GM19239 (cell line): ENCODE measurements around the gene GNAI1.

Experiments used
- DNase-seq: peaks from one replicate; pipeline ENCODE4 v3.0.0; 2011; ENCODE audit warnings: low spot score; ENCODE audit not compliant: insufficient read length
- FAIRE-seq: peaks from 2 replicates; lab custom pipeline; 2011; peaks lifted over from hg19 to GRCh38; lab: Jason Lieb, UNC

GNAI1 gene

GRCh38 chr7:80134536-80135308 is at the start of gene GNAI1:
TSS of gene GNAI1 (plus strand) at chr7:80134831. CDS start at chr7:80135161, 330 bp downstream.
- peak; percentile 19 for DNase-seq
- no peak for FAIRE-seq

GRCh38 chr7:80087051-80087770 is 47.4 kb upstream of the GNAI1 start:
- no peak for FAIRE-seq
- DNase-seq = no peak

GRCh38 chr7:80087771-80088170 is 46.9 kb upstream of the GNAI1 start:
- DNase-seq (no peak), FAIRE-seq (no peak)

DNA sequence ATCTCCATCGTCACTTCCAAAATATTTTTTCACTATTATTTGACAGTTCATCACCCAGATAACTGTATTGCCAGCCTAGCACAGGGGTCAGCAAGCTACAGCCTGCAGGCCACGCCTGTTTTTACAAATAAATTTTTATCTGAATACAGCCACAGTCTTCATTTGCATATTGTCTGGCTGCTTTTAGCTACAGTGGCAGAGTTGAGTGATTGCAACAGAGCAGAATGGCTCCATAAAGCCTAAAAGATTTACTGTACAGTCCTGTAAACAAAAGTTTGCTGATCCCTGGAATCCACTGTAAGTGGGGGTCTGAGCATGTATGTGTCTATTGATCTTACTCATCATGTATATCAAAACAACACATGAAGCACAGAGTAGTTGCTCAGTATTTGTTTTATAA is 45.9 kb upstream of the GNAI1 start:
- FAIRE-seq (no peak), DNase-seq (no peak)

DNA sequence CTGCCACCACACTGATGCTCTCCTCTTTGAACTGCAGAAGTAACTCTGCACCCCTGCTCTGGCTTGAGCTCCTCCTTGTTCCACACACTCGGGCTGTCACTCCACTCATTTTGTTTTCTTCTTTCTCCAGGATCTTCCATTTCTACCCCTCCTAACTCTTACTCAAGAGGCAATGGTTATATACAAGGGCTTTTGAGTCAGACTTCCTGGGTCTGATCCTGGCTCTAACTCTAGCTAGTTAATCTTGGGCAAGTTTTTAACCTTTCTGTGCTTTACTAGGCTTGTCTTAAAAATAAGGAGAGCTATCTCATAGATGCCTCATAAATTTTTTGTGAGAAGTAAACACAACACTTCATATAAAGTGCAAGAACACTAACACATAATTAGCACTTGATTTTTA is 45.3 kb upstream of the GNAI1 start:
- no peak for DNase-seq
- FAIRE-seq = no peak

DNA sequence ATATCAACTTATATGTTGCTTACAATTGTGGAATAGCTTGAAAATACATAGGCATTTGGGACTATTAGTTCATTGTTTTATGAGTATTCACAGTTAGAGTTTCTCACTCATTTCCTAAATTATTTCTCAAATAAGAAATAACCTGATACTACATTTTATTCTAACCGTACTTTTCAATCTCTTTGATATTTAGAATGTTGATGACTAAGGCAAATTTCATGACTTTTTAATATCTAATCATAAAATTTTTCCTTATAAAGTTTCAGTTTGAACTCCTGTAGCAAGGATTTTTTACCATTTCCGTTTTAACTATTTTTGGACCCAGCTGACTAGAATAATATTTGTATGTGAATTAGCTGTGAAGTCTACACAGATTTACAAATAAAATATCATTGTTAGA is 41.3 kb upstream of the GNAI1 start:
- FAIRE-seq (no peak), DNase-seq (no peak)

GRCh38 chr7:80095545-80095944 is 39.1 kb upstream of the GNAI1 start:
- DNase-seq (no peak), FAIRE-seq (no peak)

GRCh38 chr7:80097756-80098155 is 36.9 kb upstream of the GNAI1 start:
- DNase-seq = no peak
- no peak for FAIRE-seq

GRCh38 chr7:80098795-80099194 is 35.8 kb upstream of the GNAI1 start:
- DNase-seq (no peak), FAIRE-seq (no peak)

DNA sequence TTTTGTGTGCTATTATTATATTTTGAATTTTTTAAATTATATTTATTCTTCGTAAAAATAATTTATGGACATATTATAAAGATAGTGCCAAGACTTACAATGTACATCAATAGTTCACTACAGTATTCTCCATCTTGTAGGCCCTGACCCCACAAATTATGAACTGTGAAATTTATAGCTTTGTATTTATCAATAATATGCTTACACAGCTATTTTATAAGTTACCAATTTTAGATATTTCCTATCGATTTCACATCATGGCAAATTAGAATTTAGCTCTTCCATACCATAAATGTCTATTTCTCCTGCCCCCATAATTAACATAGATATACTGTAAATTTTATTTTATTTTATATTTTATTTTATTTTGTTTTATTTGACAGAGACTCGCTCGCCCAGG is 34.4 kb upstream of the GNAI1 start:
- DNase-seq (no peak), FAIRE-seq (no peak)

DNA sequence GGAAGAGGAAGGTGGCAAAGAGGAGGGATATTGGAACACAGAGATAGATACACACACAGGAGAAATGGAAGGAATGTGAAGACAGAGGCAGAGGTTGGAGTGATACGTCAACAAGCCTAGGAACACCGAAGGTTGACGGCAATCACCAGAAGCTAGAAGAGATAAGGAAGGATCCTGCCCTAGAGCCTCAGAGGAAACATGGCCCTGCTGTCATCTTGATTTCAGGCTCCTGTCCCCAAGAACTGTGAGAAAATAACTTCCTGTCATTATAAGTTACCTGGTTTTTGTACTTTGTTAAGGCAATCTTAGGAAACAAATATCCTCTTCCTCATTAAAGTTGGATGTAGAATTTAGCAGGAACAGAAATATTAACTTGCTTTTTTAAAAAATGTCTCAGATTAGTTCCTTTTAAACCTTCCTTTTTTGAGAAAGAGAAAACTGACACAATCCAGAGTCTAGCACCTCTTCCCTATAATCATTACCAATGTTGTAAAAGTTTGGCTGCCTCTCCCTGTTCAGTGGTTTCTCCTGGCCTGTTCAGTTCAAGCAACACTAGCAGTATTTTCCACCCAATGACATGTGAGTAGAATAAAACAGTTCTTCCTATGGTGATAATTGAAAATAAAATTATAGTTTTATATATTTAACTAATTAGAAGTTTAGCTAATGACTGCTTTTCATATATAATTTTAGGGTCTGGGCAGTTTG is 28.8 kb upstream of the GNAI1 start:
- FAIRE-seq = peak; percentile 63
- no peak for DNase-seq

DNA sequence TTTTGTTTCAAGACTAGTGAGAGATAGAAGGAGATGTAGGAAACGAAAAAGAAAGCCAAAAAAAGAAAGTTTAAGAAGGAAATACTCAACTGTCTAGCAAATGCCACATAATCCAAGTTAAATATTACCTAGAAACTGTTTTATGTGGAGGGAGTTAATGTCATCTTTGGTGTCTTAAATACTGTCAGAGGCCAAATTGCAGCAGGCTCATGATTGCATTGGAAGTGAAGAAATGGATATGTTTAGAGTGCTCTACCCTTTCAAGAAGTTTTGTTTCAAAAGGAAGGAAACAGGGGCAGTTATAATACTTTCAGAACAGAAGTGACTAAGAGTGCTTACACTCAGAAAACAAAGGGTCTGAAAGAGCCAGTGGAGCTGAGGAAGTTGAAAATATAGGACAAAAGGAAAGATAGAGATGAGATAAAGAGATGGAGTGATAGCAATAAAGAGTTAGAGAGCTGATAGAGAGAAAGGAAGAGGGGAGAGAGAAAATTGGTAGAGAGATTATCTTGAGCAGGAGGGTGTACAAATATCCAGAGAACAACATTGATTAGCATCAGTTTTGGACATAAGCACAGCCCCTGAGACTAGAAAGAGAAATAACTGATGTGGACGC is 28.0 kb upstream of the GNAI1 start:
- no peak for DNase-seq
- peak; percentile 76 for FAIRE-seq

DNA sequence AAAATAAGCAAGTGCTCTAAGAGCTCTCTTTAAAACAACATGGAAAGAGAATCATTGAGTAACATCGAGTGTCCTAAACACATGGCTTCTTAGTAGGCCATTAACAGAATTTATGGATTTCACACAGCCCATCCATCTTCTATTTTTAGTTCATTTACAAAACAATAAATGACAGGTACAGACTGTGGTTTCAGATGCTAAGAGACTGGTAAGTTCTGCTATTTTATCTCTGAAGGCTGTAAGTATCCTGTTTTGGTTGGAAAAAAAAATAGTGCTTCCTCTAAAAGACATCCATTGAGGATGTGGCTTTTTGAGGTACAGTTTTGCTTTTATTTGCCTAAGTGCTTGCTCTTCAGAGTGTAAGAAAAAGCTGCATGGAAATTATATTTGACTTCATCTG is 27.4 kb upstream of the GNAI1 start:
- DNase-seq = no peak
- no peak for FAIRE-seq

DNA sequence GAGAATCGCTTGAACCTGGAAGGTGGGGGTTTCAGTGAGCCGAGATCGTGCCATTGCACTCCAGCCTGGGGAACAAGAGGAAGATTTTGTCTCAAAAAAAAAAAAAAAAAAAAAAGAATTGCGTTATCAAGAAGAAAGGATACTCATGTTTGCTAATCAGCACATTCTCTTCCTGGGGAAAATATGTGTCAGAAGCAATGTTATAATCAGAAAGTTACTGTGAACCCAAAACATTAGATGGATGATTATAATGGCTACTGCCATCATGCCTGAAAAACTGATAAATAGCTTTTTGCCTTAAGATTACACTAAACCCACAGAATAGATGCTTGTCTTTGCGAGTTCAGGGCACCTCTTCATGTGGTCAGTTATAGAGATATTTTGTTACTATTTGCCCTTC is 24.3 kb upstream of the GNAI1 start:
- FAIRE-seq (no peak), DNase-seq (no peak)

DNA sequence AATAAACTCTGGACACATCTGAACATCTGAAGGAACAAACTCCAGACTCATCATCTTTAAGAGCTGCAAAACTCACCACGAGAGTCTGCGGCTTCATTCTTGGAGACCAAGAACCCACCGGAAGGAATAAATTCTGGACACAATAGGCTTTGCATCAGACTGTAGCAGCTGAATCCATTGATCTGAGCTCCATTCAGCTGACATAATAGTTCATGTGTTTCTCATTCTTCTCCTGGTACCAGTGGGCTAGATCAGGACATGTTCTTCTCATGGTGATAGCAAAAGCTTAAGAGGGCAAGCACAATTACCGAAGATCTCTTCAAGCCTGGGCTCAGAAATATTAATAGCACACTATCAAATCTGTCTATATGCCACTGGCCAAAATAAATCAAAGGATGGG is 20.5 kb upstream of the GNAI1 start:
- DNase-seq (no peak), FAIRE-seq (no peak)

DNA sequence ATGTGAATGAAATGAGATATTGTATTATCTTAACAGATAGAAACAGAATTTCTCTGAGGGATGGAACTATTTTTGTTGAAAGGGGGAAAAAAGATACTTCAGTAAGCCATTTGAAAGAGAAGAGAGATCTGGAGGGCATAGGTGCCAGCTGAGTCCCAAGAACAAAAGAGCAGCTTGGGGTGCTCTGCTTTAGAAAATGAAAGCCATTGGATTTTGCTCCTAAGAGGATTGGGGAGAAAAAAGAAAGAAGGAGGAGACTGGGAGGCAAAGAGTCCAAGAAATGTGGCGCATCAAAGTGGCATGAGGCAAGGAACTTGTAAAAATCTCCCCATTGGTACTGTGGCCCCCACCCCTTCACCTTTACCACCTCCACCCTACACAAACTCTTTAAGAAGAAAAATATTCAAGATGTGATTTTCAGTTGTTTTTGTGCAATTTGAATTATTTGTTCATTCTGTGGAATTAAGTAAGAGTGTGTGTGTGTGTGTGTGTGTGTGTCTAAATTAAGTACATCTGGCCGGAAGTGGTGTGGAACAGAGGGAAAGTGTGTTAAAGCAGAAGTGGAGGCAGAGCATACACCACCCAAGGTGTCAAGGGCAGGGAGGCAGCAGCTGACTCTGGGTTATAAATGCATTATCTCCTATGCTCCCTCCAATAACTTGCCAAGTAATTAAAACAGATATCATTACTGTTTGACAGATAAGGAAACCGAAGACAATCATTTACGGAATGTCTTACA is 9.9 kb upstream of the GNAI1 start:
- FAIRE-seq = no peak

GRCh38 chr7:80127412-80128160 is 7.0 kb upstream of the GNAI1 start:
- no peak for FAIRE-seq
- no peak for DNase-seq

More for the DNA sequence above, 9.9 kb upstream of the GNAI1 start:
- DNase-seq = no peak

DNA sequence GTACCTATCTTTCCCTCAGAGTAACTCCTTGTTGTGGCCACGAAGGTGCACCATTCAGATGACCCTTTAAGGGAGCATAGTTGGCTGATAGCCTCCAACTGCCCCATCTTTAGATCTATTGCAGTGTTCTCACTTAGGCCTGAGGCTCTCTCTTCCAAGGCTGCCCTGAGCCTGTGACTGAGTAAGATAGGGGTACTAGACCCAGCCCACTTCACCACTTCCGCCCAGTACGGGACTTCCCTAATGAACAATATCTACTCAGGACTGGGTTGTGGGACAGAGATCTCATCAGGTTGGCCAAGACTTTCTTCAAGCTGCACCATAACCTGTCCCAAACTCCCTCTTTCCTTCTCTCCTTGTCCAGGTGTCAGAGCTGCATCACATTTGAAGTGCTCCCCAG is 5.7 kb upstream of the GNAI1 start:
- no peak for FAIRE-seq

GRCh38 chr7:80129785-80130184 is 4.8 kb upstream of the GNAI1 start:
- FAIRE-seq = no peak
- no peak for DNase-seq

More for the DNA sequence above, 5.7 kb upstream of the GNAI1 start:
- no peak for DNase-seq
